GM12891 (cell line): Measurements from ENCODE around the gene UNC79.

ENCODE experiments used
- PAX5 ChIP-seq: IDR thresholded peaks from 2 replicates; pipeline ENCODE4 v1.6.1; 2011; ENCODE audit warnings: low read length, moderate library complexity, mild to moderate bottlenecking; ENCODE audit not compliant: insufficient read depth, severe bottlenecking
- POLR2A ChIP-seq: IDR thresholded peaks from 2 replicates; pipeline ENCODE4 v1.6.1; 2011; ENCODE audit warnings: low read depth, low read length, control low read depth
- POLR2AphosphoS5 ChIP-seq: IDR thresholded peaks from 2 replicates; pipeline ENCODE4 v1.6.1; 2011; ENCODE audit warnings: low read depth, low read length, control low read depth
- TAF1 ChIP-seq: IDR thresholded peaks from 2 replicates; pipeline ENCODE4 v1.6.1; 2011; ENCODE audit warnings: low read depth, low read length, control low read depth

DNA sequence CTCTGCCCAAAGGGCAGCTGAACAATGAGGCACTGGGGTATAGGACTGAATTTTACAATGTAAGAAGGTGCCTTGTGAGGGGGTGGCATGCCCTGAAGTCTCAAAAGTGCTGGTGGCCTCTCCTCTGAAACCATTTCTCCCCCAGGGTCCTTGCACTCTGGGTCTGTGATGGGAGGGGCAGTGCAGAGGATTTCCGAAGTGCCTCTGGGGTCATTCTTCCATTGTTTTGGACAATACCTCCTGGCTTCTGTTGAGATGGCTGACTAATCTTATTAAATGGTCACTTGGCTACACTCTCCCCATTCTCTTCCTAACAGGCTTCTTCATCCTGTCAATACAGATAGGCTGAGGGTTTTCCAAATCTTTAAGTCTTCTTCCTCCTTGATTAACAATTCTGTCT, 59.3 kb downstream of the UNC79 start:
- no peak for TF ChIP-seq POLR2A
- TF ChIP-seq POLR2AphosphoS5: no peak
- TF ChIP-seq TAF1: no peak
- TF ChIP-seq PAX5: no peak
